Transverse colon (tissue), 3 donors: ENCODE measurements around the gene UBE2V1.

Source experiments
- POLR2A ChIP-seq: fragments of 450-650 bp; IDR thresholded peaks from one replicate; pipeline ENCODE4 v1.6.1; 2016; ENCODE audit warnings: antibody characterized with exemption, mild to moderate bottlenecking, moderate library complexity
- TF ChIP-seq, protein P1 (sequence below), 5 experiments: fragments of 200-600 bp in 3 of 5; fragments of 450-650 bp in 2 of 5; sonication (generic) in 3 of 5; IDR thresholded peaks; 1 replicate in 2 of 5; 2 replicates in 3 of 5; pipeline ENCODE4 v1.5.1; 2016 to 2017; ENCODE audit warnings: antibody characterized with exemption in 5 of 5, inconsistent platforms in 3 of 5, mild to moderate bottlenecking in 2 of 5, moderate library complexity in 1 of 5

DNA sequence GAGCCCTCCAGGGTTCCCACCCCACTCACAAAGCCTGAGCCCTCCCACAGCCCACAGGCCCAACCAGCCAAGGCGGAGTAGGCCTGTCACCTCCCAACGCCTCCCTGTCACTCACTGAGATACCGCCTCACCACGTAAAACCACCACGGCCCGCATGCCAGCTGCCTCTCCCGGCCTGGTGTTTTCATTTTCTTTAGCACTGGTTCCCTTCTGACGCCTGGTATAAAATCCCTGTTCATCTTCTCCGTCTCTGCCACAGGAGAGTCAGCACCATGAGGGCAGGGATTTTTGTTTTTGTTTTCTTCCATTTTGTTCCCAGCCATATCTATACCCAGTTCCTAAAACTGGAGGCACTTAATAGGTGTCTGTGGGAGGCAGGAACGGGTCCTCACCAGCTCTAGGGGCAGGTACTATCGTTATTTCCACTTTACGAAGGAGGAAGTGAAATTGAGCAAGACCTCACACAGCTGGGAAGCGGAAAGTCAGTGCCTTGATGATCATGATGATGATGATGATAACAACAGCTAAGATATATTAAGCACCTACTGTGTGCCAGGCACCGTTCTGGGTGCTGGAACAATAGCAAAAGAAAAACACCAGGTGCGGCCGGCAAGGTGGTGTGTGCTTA is 71.6 kb downstream of the UBE2V1 start:
- TF ChIP-seq, protein P1, sequence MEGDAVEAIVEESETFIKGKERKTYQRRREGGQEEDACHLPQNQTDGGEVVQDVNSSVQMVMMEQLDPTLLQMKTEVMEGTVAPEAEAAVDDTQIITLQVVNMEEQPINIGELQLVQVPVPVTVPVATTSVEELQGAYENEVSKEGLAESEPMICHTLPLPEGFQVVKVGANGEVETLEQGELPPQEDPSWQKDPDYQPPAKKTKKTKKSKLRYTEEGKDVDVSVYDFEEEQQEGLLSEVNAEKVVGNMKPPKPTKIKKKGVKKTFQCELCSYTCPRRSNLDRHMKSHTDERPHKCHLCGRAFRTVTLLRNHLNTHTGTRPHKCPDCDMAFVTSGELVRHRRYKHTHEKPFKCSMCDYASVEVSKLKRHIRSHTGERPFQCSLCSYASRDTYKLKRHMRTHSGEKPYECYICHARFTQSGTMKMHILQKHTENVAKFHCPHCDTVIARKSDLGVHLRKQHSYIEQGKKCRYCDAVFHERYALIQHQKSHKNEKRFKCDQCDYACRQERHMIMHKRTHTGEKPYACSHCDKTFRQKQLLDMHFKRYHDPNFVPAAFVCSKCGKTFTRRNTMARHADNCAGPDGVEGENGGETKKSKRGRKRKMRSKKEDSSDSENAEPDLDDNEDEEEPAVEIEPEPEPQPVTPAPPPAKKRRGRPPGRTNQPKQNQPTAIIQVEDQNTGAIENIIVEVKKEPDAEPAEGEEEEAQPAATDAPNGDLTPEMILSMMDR (IDR thresholded peaks at IDR 0.05): no peak
- no peak for TF ChIP-seq POLR2A
